Measurements from ENCODE around the gene TECR. TPM values are rescaled to one million over a fixed set of nuclear protein-coding genes. Genes with fewer than 3 reads are reported as not detected.
"Not testable (repeated sequence)": the region's sequence is repeated elsewhere in the genome, so short reads cannot be mapped to it uniquely, and the experiment has no call there.

TECR gene
- total RNA-seq, 4 donors from 2014 or later: 21.3 to 27.2 (median 24.3) TPM

DNA sequence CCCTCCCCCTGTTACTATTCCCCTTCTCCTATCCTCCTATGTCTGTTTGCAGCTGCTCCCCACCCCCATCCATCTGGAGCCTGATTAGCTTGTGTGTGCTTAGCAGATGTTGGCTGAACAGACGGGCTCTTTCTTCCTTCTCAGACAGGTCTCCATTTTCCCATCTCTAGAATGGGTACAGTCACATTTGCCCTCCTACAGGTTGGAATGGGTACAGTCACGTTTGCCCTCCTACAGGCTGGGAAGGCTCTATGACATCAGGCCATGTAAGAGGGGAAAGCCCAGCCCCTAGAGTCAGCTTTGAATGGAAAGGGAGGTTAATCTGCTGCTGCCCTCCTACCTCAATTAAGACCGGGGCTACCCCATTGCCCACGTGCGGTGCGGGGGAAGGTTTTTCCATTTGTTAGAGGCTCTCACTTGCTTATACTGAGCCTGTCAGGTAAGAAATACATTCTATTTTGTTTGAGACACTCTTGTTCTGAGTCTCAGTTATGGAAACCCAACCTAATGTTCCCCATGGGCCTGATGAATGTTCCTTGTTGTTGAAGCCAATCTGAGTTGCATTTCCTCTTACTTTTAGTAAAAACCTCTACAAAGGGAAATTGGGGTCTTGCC is 51.3 kb downstream of the TECR start:
- H3K27me3 ChIP-seq: no peaks in the 10 kb centered on the region
- H3K4me1 ChIP-seq: no peaks in the 10 kb centered on the region
- TF ChIP-seq POLR2A (IDR thresholded peaks at IDR 0.05) (no peak), EP300 (IDR thresholded peaks at IDR 0.05) (no peak), POLR2AphosphoS5 (IDR thresholded peaks at IDR 0.05) (no peak)
- TF ChIP-seq, protein P1, sequence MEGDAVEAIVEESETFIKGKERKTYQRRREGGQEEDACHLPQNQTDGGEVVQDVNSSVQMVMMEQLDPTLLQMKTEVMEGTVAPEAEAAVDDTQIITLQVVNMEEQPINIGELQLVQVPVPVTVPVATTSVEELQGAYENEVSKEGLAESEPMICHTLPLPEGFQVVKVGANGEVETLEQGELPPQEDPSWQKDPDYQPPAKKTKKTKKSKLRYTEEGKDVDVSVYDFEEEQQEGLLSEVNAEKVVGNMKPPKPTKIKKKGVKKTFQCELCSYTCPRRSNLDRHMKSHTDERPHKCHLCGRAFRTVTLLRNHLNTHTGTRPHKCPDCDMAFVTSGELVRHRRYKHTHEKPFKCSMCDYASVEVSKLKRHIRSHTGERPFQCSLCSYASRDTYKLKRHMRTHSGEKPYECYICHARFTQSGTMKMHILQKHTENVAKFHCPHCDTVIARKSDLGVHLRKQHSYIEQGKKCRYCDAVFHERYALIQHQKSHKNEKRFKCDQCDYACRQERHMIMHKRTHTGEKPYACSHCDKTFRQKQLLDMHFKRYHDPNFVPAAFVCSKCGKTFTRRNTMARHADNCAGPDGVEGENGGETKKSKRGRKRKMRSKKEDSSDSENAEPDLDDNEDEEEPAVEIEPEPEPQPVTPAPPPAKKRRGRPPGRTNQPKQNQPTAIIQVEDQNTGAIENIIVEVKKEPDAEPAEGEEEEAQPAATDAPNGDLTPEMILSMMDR (IDR thresholded peaks at IDR 0.05): no peak
- H3K36me3 ChIP-seq: no peaks in the 10 kb centered on the region
- no peaks in the 10 kb centered on the region for H3K9me3 ChIP-seq
- ATAC-seq: no peak
- no peak overlapping the region for H3K27ac ChIP-seq
- 43 to 58% methylated on average over 3 to 6 of the region's 6 CpGs for WGBS, 2 donors (ENCODE audit: low coverage in 1 of 2)
- H3K4me3 ChIP-seq: no peak overlapping the region

DNA sequence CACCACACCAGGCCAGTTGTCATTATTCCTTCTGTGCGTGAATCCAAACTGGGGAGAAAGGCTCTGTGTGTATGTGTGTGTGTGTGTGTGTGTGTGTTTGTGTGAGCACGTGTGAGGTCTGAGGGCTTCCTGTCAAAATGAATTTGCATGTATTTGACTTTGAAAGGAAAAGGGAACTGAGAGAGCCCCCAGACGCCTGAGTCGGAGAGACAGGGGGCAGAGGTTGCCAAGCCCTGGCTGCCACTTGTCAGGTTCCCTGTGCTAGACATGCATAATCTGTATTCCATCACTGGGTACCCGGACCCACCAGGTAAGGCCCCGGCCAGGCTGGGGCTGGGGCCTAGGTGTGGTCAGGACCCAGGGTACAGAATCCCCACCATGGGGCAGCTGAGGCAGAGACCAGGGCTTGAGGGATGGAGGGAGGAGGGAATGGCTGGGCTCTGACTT is 53.5 kb downstream of the TECR start, which contains the start of gene CLEC17A:
TSS of gene CLEC17A (plus strand) at position 191 of the 447 bp plus-strand sequence. CDS start at position 268, 77 bp downstream.
- Histone ChIP-seq H3K27ac (no peak within 1 kb of the TSS), H3K4me1 (no peaks in the 10 kb centered on the region), H3K9me3 (no peaks in the 10 kb centered on the region), H3K4me3 (no peak within 1 kb of the TSS), H3K27me3 (no peaks in the 10 kb centered on the region), H3K36me3 (no peaks in the 10 kb centered on the region)
- WGBS, 2 donors (ENCODE audit: low coverage in 1 of 2): 40 to 80% methylated on average over 1 to 4 of the region's 6 CpGs
- TF ChIP-seq EP300 (IDR thresholded peaks at IDR 0.05) (no peak), POLR2AphosphoS5 (IDR thresholded peaks at IDR 0.05) (no peak), POLR2A (IDR thresholded peaks at IDR 0.05) (no peak)
- TF ChIP-seq, protein P1 (IDR thresholded peaks at IDR 0.05): no peak
- no peak for ATAC-seq

DNA sequence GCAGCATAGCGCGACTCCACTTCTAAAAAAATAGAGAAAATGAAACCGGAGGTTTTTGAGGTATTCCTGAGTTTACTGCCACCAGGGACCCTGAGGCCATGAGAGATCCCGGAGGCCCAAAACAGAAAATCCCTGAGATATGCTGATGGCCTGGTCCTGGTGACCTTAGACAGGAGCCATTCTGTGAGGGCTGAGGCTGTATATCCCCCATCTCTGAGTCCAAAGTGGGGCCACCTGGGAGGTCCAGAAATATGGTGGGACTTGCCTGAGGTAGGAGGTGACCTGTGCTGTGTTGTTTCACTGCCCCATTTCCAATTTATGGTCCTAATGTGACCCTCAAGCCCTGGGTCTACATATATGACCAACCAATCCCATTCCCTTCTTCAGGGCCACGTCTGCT is 55.0 kb downstream of the TECR start:
- not testable (repeated sequence) for H3K4me3 ChIP-seq, H3K36me3 ChIP-seq, ATAC-seq, H3K9me3 ChIP-seq, H3K4me1 ChIP-seq, H3K27ac ChIP-seq, H3K27me3 ChIP-seq
- 92 to 100% methylated on average over 2 of the region's 5 CpGs for WGBS, 2 donors (ENCODE audit: low coverage in 1 of 2)

DNA sequence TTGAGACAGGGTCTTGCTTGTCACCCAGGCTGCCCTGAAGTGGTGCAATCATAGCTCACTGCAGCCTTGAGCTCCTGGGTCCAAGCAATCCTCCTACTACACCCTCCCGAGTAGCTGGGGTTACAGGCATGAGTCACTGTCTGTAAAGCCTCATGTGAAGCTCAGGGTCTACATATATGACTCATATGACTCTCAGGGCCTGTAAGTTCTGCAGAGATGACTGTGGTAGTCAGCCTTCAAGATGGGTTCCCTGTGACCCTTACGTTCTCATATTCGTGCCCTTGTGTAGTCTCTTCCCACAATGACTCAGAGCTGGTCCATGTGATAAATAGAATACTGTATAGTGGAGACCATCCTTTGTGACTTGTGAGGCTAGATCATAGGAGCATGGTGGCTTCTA is 55.8 kb downstream of the TECR start:
- 40 to 70% methylated on average over 1 to 3 of the region's 3 CpGs for WGBS, 2 donors (ENCODE audit: low coverage in 1 of 2)
- not testable (repeated sequence) for H3K9me3 ChIP-seq, ATAC-seq, H3K27me3 ChIP-seq, H3K36me3 ChIP-seq, H3K4me3 ChIP-seq, H3K27ac ChIP-seq, H3K4me1 ChIP-seq

DNA sequence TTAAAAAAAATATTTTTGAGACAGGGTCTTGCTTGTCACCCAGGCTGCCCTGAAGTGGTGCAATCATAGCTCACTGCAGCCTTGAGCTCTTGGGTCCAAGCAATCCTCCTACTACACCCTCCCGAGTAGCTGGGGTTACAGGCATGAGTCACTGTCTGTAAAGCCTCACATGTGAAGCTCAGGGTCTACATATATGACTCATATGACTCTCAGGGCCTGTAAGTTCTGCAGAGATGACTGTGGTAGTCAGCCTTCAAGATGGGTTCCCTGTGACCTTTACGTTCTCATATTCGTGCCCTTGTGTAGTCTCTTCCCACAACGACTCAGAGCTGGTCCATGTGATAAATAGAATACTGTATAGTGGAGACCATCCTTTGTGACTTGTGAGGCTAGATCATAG is 60.0 kb downstream of the TECR start:
- H3K9me3 ChIP-seq, H3K4me3 ChIP-seq, H3K4me1 ChIP-seq, H3K36me3 ChIP-seq, H3K27ac ChIP-seq, ATAC-seq: not testable (repeated sequence)
- H3K27me3 ChIP-seq: peaks cover 11% of the 10 kb centered on the region
- no CpG with 5 or more reads among the region's 4 CpGs for WGBS, 2 donors (ENCODE audit: low coverage in 1 of 2)

DNA sequence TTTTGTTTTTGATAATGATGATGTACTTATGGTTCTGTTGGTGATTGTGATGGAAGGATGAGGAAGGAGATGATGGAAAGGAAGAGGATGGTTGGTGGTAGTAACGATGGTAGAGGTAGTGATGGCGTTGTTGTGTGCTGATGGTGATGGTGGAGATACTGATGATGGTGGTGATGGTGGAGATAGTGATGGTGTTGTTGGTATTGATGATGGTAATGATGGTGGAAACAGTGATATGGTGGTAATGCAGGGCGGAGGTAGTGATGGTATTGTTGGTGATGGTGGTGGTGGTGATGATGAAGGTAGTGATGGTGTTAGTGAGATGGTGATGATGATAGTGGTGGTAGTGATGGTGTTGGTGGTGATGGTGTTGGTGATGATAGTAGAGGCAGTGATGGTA is 66.2 kb downstream of the TECR start:
- H3K27ac ChIP-seq: no peak overlapping the region
- H3K9me3 ChIP-seq: no peaks in the 10 kb centered on the region
- no peaks in the 10 kb centered on the region for H3K4me1 ChIP-seq
- WGBS, 2 donors (ENCODE audit: low coverage in 1 of 2): 85 to 86% methylated on average over 3 of the region's 3 CpGs
- peaks cover 19% of the 10 kb centered on the region for H3K27me3 ChIP-seq
- no peak for ATAC-seq
- H3K36me3 ChIP-seq: no peaks in the 10 kb centered on the region
- H3K4me3 ChIP-seq: no peak overlapping the region
- TF ChIP-seq POLR2A (IDR thresholded peaks at IDR 0.05): no peak
- TF ChIP-seq POLR2AphosphoS5 (IDR thresholded peaks at IDR 0.05): no peak
- TF ChIP-seq EP300 (IDR thresholded peaks at IDR 0.05): no peak
- TF ChIP-seq, protein P1 (IDR thresholded peaks at IDR 0.05): no peak
